Parathyroid adenoma (tissue), 2 donors: ENCODE results near the gene DNMT1.

Source experiments
- H2AFZ ChIP-seq: fragments of 300-600 bp; sonication (generic); one replicate; pipeline ENCODE4 v1.7.0; 2017; ENCODE audit warnings: antibody characterized with exemption, mild to moderate bottlenecking
- H3K27ac ChIP-seq: fragments of 300-600 bp; sonication (generic); one replicate; pipeline ENCODE4 v1.7.0; 2017
- H3K27me3 ChIP-seq: fragments of 300-600 bp; sonication (generic); one replicate; pipeline ENCODE4 v1.7.0; 2017; ENCODE audit warnings: low read length; ENCODE audit not compliant: control insufficient read depth, insufficient read depth
- H3K36me3 ChIP-seq: fragments of 300-600 bp; sonication (generic); one replicate; pipeline ENCODE4 v1.7.0; 2017; ENCODE audit warnings: low read length; ENCODE audit not compliant: control insufficient read depth, insufficient read depth
- H3K4me1 ChIP-seq: fragments of 300-600 bp; sonication (generic); one replicate; pipeline ENCODE4 v1.7.0; 2017; ENCODE audit warnings: control low read depth
- H3K4me2 ChIP-seq: fragments of 300-600 bp; sonication (generic); one replicate; pipeline ENCODE4 v1.7.0; 2017; ENCODE audit warnings: low read length
- H3K4me3 ChIP-seq: fragments of 300-600 bp; sonication (generic); one replicate; pipeline ENCODE4 v1.7.0; 2017; ENCODE audit warnings: low read depth, low read length
- H3K79me2 ChIP-seq: fragments of 300-600 bp; sonication (generic); one replicate; pipeline ENCODE4 v1.7.0; 2017; ENCODE audit warnings: control low read depth
- H3K9ac ChIP-seq: fragments of 300-600 bp; sonication (generic); one replicate; pipeline ENCODE4 v1.7.0; 2017; ENCODE audit warnings: mild to moderate bottlenecking
- H3K9me3 ChIP-seq: fragments of 300-600 bp; sonication (generic); one replicate; pipeline ENCODE4 v1.7.0; 2017; ENCODE audit warnings: low read length; ENCODE audit not compliant: control insufficient read depth
- TF ChIP-seq, protein P1 (sequence below): fragments of 300-600 bp; sonication (generic); IDR thresholded peaks from one replicate; pipeline ENCODE4 v1.7.0; 2017; ENCODE audit warnings: antibody characterized with exemption, mild to moderate bottlenecking
- donor health status: primary hyperparathyroidism.

DNMT1 gene

GRCh38 chr19:10222201-10222890 lies 27.6 kb upstream of the DNMT1 start:
- TF ChIP-seq, protein P1, sequence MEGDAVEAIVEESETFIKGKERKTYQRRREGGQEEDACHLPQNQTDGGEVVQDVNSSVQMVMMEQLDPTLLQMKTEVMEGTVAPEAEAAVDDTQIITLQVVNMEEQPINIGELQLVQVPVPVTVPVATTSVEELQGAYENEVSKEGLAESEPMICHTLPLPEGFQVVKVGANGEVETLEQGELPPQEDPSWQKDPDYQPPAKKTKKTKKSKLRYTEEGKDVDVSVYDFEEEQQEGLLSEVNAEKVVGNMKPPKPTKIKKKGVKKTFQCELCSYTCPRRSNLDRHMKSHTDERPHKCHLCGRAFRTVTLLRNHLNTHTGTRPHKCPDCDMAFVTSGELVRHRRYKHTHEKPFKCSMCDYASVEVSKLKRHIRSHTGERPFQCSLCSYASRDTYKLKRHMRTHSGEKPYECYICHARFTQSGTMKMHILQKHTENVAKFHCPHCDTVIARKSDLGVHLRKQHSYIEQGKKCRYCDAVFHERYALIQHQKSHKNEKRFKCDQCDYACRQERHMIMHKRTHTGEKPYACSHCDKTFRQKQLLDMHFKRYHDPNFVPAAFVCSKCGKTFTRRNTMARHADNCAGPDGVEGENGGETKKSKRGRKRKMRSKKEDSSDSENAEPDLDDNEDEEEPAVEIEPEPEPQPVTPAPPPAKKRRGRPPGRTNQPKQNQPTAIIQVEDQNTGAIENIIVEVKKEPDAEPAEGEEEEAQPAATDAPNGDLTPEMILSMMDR = no peak
- Histone ChIP-seq H2AFZ (no peak overlapping the region), H3K4me3 (no peak overlapping the region), H3K9me3 (no peaks in the 10 kb centered on the region), H3K4me2 (no peak overlapping the region), H3K9ac (no peak overlapping the region), H3K27me3 (no peaks in the 10 kb centered on the region), H3K79me2 (no peaks in the 10 kb centered on the region), H3K36me3 (no peaks in the 10 kb centered on the region), H3K4me1 (no peaks in the 10 kb centered on the region), H3K27ac (no peak overlapping the region)

DNA sequence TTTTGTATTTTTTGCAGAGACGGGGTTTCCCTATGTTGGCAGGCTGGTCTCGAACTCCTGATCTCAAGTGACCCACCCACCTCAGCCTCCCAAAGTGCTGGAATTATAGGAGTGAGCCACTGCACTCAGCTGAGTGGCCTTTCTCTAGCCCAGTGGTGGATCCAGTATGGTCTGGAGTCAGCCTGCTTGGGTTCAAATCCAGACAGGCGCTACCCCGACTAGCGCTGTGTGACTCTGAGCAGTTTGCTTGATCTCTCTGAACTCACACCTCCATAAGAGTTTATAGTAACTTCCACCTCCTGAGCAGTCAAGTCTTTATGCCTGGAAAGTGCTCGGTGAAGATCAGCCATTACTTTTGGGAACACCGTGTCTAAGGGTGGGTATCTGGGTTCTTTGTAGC lies 25.9 kb upstream of the DNMT1 start:
- Histone ChIP-seq H3K27ac (no peak overlapping the region), H3K4me1 (no peaks in the 10 kb centered on the region), H3K79me2 (no peaks in the 10 kb centered on the region), H3K9ac (no peak overlapping the region), H3K4me2 (no peak overlapping the region), H3K9me3 (no peaks in the 10 kb centered on the region), H3K36me3 (no peaks in the 10 kb centered on the region), H3K27me3 (no peaks in the 10 kb centered on the region), H3K4me3 (no peak overlapping the region), H2AFZ (no peak overlapping the region)
- TF ChIP-seq, protein P1 = no peak

GRCh38 chr19:10219678-10220077 lies 24.9 kb upstream of the DNMT1 start:
- Histone ChIP-seq H3K27ac (no peak overlapping the region), H2AFZ (no peak overlapping the region)
- TF ChIP-seq, protein P1 = no peak

GRCh38 chr19:10217085-10217484 lies 22.3 kb upstream of the DNMT1 start:
- no peaks in the 10 kb centered on the region for H3K9me3 ChIP-seq
- H3K4me3 ChIP-seq = no peak overlapping the region
- no peaks in the 10 kb centered on the region for H3K36me3 ChIP-seq
- no peak overlapping the region for H3K27ac ChIP-seq
- no peaks in the 10 kb centered on the region for H3K27me3 ChIP-seq
- H3K4me2 ChIP-seq = no peak overlapping the region
- H2AFZ ChIP-seq = no peak overlapping the region
- TF ChIP-seq, protein P1 = no peak
- H3K4me1 ChIP-seq = no peaks in the 10 kb centered on the region
- no peak overlapping the region for H3K9ac ChIP-seq
- no peaks in the 10 kb centered on the region for H3K79me2 ChIP-seq

More at GRCh38 chr19:10219678-10220077, 24.9 kb upstream of the DNMT1 start:
- Histone ChIP-seq H3K4me3 (no peak overlapping the region), H3K9ac (no peak overlapping the region), H3K9me3 (no peaks in the 10 kb centered on the region), H3K27me3 (no peaks in the 10 kb centered on the region), H3K79me2 (no peaks in the 10 kb centered on the region), H3K36me3 (no peaks in the 10 kb centered on the region), H3K4me1 (no peaks in the 10 kb centered on the region), H3K4me2 (no peak overlapping the region)

GRCh38 chr19:10214784-10215183 lies 20.0 kb upstream of the DNMT1 start:
- H3K27ac ChIP-seq = no peak overlapping the region
- no peaks in the 10 kb centered on the region for H3K4me1 ChIP-seq
- no peak overlapping the region for H3K9ac ChIP-seq
- H3K9me3 ChIP-seq = no peaks in the 10 kb centered on the region
- no peak overlapping the region for H3K4me3 ChIP-seq
- H3K27me3 ChIP-seq = no peaks in the 10 kb centered on the region
- H3K4me2 ChIP-seq = no peak overlapping the region
- no peaks in the 10 kb centered on the region for H3K79me2 ChIP-seq
- H3K36me3 ChIP-seq = no peaks in the 10 kb centered on the region
- H2AFZ ChIP-seq = no peak overlapping the region
- TF ChIP-seq, protein P1 = no peak
